Stimulated activated CD8-positive, alpha-beta memory T cell treated with anti-CD3 and anti-CD28 coated beads, Interleukin-4, amount 100 ng/mL, for 4 hours (primary cell): ENCODE data around the gene CDK11B.

Source experiments
- DNase-seq, 2 donors: peaks; one replicate each; pipeline ENCODE4 v3.0.0-alpha.2; 2020; ENCODE audit warnings: low read depth in 2 of 2, low spot score in 1 of 2

Gene CDK11B

GRCh38 chr1:1628754-1629429 lies 29.9 kb downstream of the CDK11B start:
- no peak for DNase-seq

DNA sequence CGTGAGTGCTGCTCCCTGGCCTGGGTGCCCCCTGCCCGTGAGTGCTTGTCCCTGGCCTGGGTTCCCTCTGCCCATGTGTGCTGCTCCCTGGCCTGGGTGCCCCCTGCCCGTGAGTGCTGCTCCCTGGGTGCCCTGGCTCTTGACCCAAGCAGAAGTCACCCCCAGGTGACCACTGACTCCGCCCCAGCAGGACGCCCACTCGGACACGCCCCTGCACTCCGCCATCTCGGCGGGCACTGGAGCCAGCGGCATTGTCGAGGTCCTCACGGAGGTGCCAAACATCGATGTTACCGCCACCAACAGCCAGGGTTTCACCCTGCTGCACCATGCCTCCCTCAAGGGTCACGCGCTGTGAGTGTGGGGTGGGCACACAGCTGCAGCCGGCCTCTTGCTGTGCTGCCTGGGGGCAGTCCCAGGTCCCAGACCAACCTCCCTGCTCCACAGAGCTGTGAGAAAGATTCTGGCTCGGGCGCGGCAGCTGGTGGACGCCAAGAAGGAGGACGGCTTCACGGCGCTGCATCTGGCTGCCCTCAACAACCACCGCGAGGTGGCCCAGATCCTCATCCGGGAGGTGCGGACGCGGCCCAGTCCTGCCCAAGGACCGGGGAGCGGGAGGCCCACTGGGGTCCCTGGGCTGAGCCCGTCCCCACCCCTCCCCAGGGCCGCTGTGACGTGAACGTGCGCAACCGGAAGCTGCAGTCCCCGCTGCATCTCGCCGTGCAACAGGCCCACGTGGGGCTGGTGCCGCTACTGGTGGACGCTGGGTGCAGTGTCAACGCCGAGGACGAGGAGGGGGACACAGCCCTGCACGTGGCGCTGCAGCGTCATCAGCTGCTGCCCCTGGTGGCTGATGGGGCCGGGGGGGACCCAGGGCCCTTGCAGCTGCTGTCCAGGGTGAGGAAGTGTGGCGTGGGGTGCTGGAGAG lies 30.7 kb downstream of the CDK11B start:
- DNase-seq: no peak

GRCh38 chr1:1627261-1627828 lies 31.5 kb downstream of the CDK11B start:
- no peak for DNase-seq

DNA sequence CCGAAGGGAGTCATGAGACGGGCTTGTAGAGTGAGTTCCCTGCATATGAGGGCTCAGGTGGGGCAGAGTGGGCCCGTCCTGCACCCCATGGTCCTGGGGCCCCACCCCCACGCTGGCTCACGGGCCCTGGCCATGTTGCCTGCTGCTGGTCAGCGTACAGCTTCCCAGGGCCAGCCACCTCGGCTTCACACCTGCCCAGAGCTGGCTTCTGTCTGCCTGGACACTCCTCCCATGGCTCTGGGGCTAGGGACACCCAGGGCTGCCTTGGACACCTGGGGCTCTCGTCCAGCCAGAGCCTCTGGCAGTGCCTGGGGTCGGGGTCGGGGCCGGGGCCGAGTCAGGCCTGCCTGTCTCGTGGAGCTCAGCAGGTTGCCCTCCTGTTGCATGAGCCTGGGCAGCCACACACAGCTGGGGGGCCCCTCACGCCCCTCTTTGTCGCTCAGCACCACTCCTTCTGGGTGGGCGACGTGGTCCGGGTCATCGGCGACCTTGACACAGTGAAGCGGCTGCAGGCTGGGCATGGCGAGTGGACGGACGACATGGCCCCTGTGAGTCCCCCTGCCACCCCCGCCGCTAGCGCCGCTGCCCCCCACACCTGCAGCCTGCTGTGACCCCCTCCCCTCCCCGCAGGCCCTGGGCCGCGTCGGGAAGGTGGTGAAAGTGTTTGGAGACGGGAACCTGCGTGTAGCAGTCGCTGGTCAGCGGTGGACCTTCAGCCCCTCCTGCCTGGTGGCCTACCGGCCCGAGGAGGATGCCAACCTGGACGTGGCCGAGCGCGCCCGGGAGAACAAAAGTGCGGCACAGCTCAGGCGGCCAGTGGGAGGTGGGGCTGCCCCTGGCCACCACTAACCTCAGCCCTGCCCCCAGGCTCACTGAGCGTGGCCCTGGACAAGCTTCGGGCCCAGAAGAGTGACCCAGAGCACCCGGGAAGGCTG lies 32.3 kb downstream of the CDK11B start:
- no peak for DNase-seq

DNA sequence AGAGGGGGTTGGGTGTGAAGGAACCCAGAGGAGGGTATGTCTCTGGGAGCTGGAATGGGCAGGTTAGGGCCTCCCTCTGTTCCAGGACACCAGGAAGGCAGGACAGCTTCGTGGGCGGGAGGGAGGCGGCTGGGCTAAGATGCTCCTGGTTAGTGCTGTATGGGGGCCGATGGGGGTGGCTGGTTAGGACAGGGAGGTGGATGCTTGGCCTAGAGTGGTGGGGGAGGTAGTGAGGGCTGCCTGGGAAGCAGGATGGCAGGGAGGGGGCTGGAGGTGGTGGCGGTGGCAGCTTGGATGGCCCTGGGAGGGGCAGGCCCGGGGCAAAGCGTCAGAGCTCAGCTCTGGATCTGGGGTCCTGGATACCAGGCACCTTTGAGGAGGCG lies 33.0 kb downstream of the CDK11B start:
- no peak for DNase-seq

DNA sequence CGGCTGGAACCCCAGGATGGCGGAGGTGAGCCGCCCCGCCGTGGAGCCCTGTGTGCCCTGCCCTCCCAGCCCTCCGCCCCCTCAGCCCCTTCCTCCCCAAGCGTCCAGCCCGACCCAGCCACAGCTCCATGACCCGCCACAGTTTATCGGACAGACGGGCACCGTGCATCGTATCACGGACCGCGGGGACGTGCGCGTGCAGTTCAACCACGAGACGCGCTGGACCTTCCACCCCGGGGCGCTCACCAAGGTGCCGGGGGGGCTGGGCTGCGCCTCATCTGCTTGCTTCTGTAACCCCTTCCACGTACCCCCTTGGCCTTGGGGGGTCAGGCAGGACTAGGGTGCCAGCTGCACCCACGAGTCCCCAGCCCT lies 33.4 kb downstream of the CDK11B start:
- no peak for DNase-seq

GRCh38 chr1:1624443-1625403 lies 34.1 kb downstream of the CDK11B start:
- no peak for DNase-seq

- no peak for DNase-seq
Observed at GRCh38 chr1:1623631-1624442, 35.0 kb downstream of the CDK11B start.

- no peak for DNase-seq
Observed at GRCh38 chr1:1623181-1623630, 35.6 kb downstream of the CDK11B start.

GRCh38 chr1:1622788-1623094 lies 36.1 kb downstream of the CDK11B start:
- DNase-seq: no peak

DNA sequence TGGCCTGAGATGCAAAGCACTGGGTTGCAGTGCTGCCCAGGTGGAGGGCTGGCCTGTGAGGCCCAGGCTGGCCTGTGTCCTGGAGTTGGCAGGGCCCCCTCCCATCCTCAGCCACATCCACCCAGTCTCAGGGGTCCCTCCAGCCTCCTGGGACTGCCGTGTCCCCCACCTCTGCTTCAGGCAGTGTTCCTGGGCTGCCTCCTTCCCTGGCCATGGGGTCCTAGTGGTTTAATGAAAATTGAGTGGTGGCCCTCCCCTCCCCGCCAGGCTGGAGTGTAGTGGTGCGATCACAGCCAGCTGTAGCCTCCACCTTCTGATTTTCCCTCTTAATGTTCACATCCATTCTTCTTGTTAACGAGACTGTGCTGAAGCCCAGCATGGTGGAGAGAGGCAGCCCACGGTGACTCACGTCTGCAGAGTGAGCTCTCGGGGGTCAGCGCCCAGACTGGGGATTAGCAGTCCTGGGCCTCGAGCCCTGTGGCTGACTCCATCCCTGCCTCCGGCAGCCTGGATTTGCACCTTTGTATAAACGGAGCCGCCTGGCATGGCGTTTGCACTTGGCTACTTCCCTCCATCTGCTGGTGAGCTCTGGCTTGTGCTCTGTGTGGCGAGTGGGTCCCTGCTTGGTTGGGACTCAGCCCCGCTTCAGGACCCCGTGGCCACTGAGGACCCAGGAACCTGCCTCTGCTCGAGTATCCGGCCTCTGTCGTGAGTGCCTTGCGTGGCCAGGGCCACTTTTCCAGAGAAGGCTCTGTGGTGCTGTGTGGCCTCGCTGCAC lies 36.6 kb downstream of the CDK11B start:
- DNase-seq: no peak

- DNase-seq: no peak
Observed at GRCh38 chr1:1621173-1622009, 37.4 kb downstream of the CDK11B start.

GRCh38 chr1:1620433-1621139 lies 38.2 kb downstream of the CDK11B start:
- DNase-seq: no peak

GRCh38 chr1:1619917-1620361 lies 38.9 kb downstream of the CDK11B start:
- no peak for DNase-seq

DNA sequence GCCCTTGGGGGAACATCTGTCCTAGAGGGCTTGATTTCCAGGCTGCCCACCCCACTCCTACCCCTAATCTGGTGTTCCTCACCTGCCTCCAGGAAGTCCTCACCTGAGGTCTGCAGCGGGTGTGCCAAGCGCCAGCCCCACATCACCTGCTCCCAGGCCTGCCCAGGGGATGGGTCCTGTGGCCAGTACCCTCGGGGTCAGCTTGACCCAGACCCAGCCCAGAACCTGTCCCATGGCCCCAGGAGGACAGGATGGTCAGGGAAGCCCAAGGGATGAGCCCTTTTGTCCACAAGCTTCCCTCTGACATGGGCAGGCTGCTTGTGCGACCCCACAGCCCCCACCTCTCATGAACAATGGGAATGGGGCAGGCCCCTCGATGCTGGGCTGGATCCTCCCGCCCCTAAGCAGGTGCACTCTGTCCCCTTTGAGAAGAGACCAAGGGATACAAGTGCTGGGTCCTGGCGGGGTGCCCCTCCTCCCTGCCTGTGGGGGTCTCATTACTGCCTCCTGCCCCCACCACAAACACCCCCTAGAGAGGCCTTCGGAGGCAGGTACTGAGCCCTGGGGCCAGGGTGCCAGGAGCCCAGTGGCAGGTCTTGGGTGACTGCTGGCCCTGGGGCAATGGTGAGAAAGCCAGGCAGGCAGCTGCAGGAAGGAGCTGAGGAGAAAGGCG lies 40.3 kb downstream of the CDK11B start:
- DNase-seq: no peak

GRCh38 chr1:1617925-1618324 lies 40.9 kb downstream of the CDK11B start:
- DNase-seq: no peak
